Prostate gland (tissue), 2 donors: ENCODE data around the gene HADH. TPM values are rescaled to one million over a fixed set of nuclear protein-coding genes. Genes with fewer than 3 reads are reported as not detected.
"Not testable (repeated sequence)": the region's sequence is repeated elsewhere in the genome, so short reads cannot be mapped to it uniquely, and the experiment has no call there.

ENCODE experiments used
- DNase-seq: peaks from one replicate; pipeline ENCODE4 v3.0.0-alpha.2; 2019; ENCODE audit warnings: low spot score
- H3K27ac ChIP-seq, 2 donors: fragments of 200-600 bp; sonication (generic); 2 replicates each; pipeline ENCODE4 v1.5.1; 2017 to 2019
- H3K27me3 ChIP-seq: fragments of 200-600 bp; sonication (generic); replicated peaks from 2 replicates; pipeline ENCODE4 v1.5.1; 2019; ENCODE audit not compliant: insufficient read depth
- H3K36me3 ChIP-seq, 2 donors: fragments of 200-600 bp; sonication (generic); 1 replicate in 1 of 2; 2 replicates in 1 of 2; pipeline versions ENCODE4 v1.5.1 to v1.8.1; 2017 to 2019
- H3K4me1 ChIP-seq: fragments of 200-600 bp; sonication (generic); replicated peaks from 2 replicates; pipeline ENCODE4 v1.5.1; 2019
- H3K4me3 ChIP-seq, 2 donors: fragments of 200-600 bp; sonication (generic); 2 replicates each; pipeline ENCODE4 v1.5.1; 2017 to 2019
- H3K9me3 ChIP-seq: fragments of 200-600 bp; sonication (generic); 2 replicates; pipeline ENCODE4 v1.5.1; 2017
- CTCF ChIP-seq, 4 experiments: fragments of 200-600 bp in 2 of 4; fragments of 450-650 bp in 2 of 4; sonication (generic) in 2 of 4; IDR thresholded peaks; 1 replicate in 3 of 4; 2 replicates in 1 of 4; pipeline ENCODE4 v1.5.1; 2016 to 2019; ENCODE audit warnings: antibody characterized with exemption in 4 of 4, mild to moderate bottlenecking in 2 of 4, moderate library complexity in 2 of 4
- POLR2A ChIP-seq: fragments of 450-650 bp; IDR thresholded peaks from one replicate; pipeline ENCODE4 v1.6.1; 2016; ENCODE audit warnings: antibody characterized with exemption, mild to moderate bottlenecking
- POLR2AphosphoS5 ChIP-seq: sonication (generic); formaldehyde crosslinking; IDR thresholded peaks from one replicate; pipeline ENCODE4 v1.6.1; 2017; ENCODE audit warnings: antibody characterized with exemption
- WGBS: methylation state at CpG from one replicate; pipeline ENCODE4 v1.1.5; 2018; 5-methylcytosine and 5-hydroxymethylcytosine counted together
- intact Hi-C: fragments of 100-400 bp; cut with DNase I; formaldehyde crosslinking; loops from one replicate; pipeline ENCODE4 v1.14.2; 2022
- total RNA-seq, 2 donors: library from RNA; depleted of rRNA; stranded (reverse); fragments of >200 nt; gene quantifications; one replicate each; pipeline ENCODE4 v1.1.0, GENCODE V29; 2016

The HADH gene
- total RNA-seq, 2 donors from 2014 or later = 69.0 to 75.2 TPM

- 100% methylated on average over 1 of the region's 1 CpG for WGBS
- H3K9me3 ChIP-seq = no peaks in the 10 kb centered on the region
- H3K36me3 ChIP-seq = no peaks in the 10 kb centered on the region
- TF ChIP-seq POLR2AphosphoS5 = no peak
- no peaks in the 10 kb centered on the region for H3K4me1 ChIP-seq
- intact Hi-C loops = no loop called here
- no peak overlapping the region for H3K27ac ChIP-seq
- no peaks in the 10 kb centered on the region for H3K27me3 ChIP-seq
- H3K4me3 ChIP-seq = no peak overlapping the region
- no peak for DNase-seq
Observed at GRCh38 chr4:107956011-107956410, 33.7 kb upstream of the HADH start.

- TF ChIP-seq POLR2AphosphoS5 (no peak), CTCF (IDR thresholded peaks at IDR 0.05) (no peak), POLR2A (no peak)
- intact Hi-C loops = no loop called here
- H3K27ac ChIP-seq = no peak overlapping the region
Observed at GRCh38 chr4:107966903-107967302, 22.8 kb upstream of the HADH start.

GRCh38 chr4:107967519-107967918, 22.2 kb upstream of the HADH start:
- H3K27ac ChIP-seq, H3K4me3 ChIP-seq, H3K27me3 ChIP-seq, DNase-seq, intact Hi-C loops, H3K4me1 ChIP-seq, H3K9me3 ChIP-seq, H3K36me3 ChIP-seq: not testable (repeated sequence)

More at GRCh38 chr4:107966903-107967302, 22.8 kb upstream of the HADH start:
- H3K9me3 ChIP-seq = no peaks in the 10 kb centered on the region
- no peaks in the 10 kb centered on the region for H3K4me1 ChIP-seq
- no peaks in the 10 kb centered on the region for H3K27me3 ChIP-seq
- no peak for DNase-seq
- H3K36me3 ChIP-seq = no peaks in the 10 kb centered on the region
- 46% methylated on average over 4 of the region's 4 CpGs for WGBS
- H3K4me3 ChIP-seq = no peak overlapping the region

GRCh38 chr4:107967921-107968320, 21.8 kb upstream of the HADH start:
- H3K27me3 ChIP-seq, H3K4me3 ChIP-seq, H3K4me1 ChIP-seq, DNase-seq, H3K27ac ChIP-seq, intact Hi-C loops, H3K9me3 ChIP-seq, H3K36me3 ChIP-seq: not testable (repeated sequence)
- 86% methylated on average over 1 of the region's 1 CpG for WGBS

GRCh38 chr4:107970063-107970798, 19.5 kb upstream of the HADH start:
- Histone ChIP-seq H3K9me3 (no peaks in the 10 kb centered on the region), H3K36me3 (no peaks in the 10 kb centered on the region), H3K4me3 (no peak overlapping the region), H3K27me3 (no peaks in the 10 kb centered on the region), H3K4me1 (no peaks in the 10 kb centered on the region), H3K27ac (no peak overlapping the region)
- intact Hi-C loops = no loop called here
- TF ChIP-seq POLR2A (no peak), CTCF (IDR thresholded peaks at IDR 0.05) (no peak), POLR2AphosphoS5 (no peak)
- no peak for DNase-seq
- WGBS = 86% methylated on average over 12 of the region's 12 CpGs

- TF ChIP-seq POLR2AphosphoS5 (no peak), CTCF (IDR thresholded peaks at IDR 0.05) (no peak), POLR2A (no peak)
- H3K27ac ChIP-seq = no peak overlapping the region
- no peaks in the 10 kb centered on the region for H3K9me3 ChIP-seq
- H3K4me3 ChIP-seq = no peak overlapping the region
- H3K27me3 ChIP-seq = no peaks in the 10 kb centered on the region
- H3K36me3 ChIP-seq = no peaks in the 10 kb centered on the region
- DNase-seq = no peak
- intact Hi-C loops = no loop called here
- H3K4me1 ChIP-seq = no peaks in the 10 kb centered on the region
Observed at GRCh38 chr4:107972605-107973004, 17.1 kb upstream of the HADH start.
